Left lung (tissue), 10 donors: Measurements from ENCODE around the gene CYP11A1. TPM values are rescaled to one million over a fixed set of nuclear protein-coding genes. Genes with fewer than 3 reads are reported as not detected.

ENCODE experiments used
- ATAC-seq: fragments of 200-7000 bp; cut with Tn5 transposase; one replicate; pipeline ENCODE4 v1.9.1; 2020; ENCODE audit warnings: moderate library complexity
- DNase-seq, 4 donors: peaks; one replicate each; pipeline ENCODE4 v3.0.0-alpha.2; 2013 to 2020
- H3K27ac ChIP-seq, 2 donors: fragments of 200-600 bp; sonication (generic) in 1 of 2; one replicate each; pipeline versions ENCODE4 v1.5.0 to v1.8.0; 2020 to 2021
- H3K27me3 ChIP-seq, 2 donors: fragments of 200-600 bp; sonication (generic) in 1 of 2; one replicate each; pipeline versions ENCODE4 v1.5.0 to v1.8.0; 2020 to 2021
- H3K36me3 ChIP-seq, 2 donors: fragments of 200-600 bp; sonication (generic) in 1 of 2; one replicate each; pipeline versions ENCODE4 v1.5.0 to v1.8.0; 2020 to 2021
- H3K4me1 ChIP-seq, 2 donors: fragments of 200-600 bp; one replicate each; pipeline ENCODE4 v1.8.0; 2021
- H3K4me3 ChIP-seq, 2 donors: fragments of 200-600 bp; sonication (generic) in 1 of 2; one replicate each; pipeline versions ENCODE4 v1.5.0 to v1.8.0; 2020 to 2021; ENCODE audit warnings: mild to moderate bottlenecking in 1 of 2
- H3K9me3 ChIP-seq, 2 donors: fragments of 200-600 bp; sonication (generic) in 1 of 2; one replicate each; pipeline versions ENCODE4 v1.5.0 to v1.8.0; 2020 to 2021
- CTCF ChIP-seq, 2 donors: fragments of 200-600 bp; sonication (generic) in 1 of 2; IDR thresholded peaks; one replicate each; pipeline versions ENCODE4 v1.5.0 to v1.8.0; 2021; ENCODE audit warnings: antibody characterized with exemption in 2 of 2
- intact Hi-C, 2 donors: fragments of 100-400 bp; cut with DNase I; formaldehyde crosslinking; loops; one replicate each; pipeline versions ENCODE4 v1.11.2 to v1.14.2; 2022
- polyA plus RNA-seq, 6 donors: library from polyadenylated mRNA; unstranded; fragments of 120-200 nt; gene quantifications; one replicate each; pipeline ENCODE4 v1.2.1, GENCODE V29; 2013; ENCODE audit not compliant: insufficient read length in 6 of 6
- total RNA-seq, 2 donors: library from RNA; stranded (reverse); fragmentation: NEBNext Ultra II Directional; extraction: Animal tissue kit (Norgen Biotek cat#: 25700); gene quantifications; one replicate each; pipeline ENCODE4 v1.2.1, GENCODE V29; 2021
- donor health status: DM: no; HTN: yes; CAD: no.
- donor health status: DM: no; HTN: no; CAD: no.

Gene CYP11A1
- total and polyA plus RNA-seq, 8 donors, result 0.34 to 1.3 (median 0.61) TPM

- H3K36me3 ChIP-seq, result no peaks in the 10 kb centered on the region
- DNase-seq (no peak), ATAC-seq (no peak)
- no peaks in the 10 kb centered on the region for H3K9me3 ChIP-seq
- peaks cover 0 to 8% of the 10 kb centered on the region in 2 donors for H3K27me3 ChIP-seq
- peaks cover 5 to 37% of the 10 kb centered on the region in 2 donors for H3K4me1 ChIP-seq
- intact Hi-C loops, result no loop called here
- TF ChIP-seq CTCF (IDR thresholded peaks at IDR 0.05), result no peak
- H3K27ac ChIP-seq, result no peak overlapping the region
- H3K4me3 ChIP-seq, result no peak overlapping the region
Observed at GRCh38 chr15:74400915-74401757, 33.7 kb upstream of the CYP11A1 start.

DNA sequence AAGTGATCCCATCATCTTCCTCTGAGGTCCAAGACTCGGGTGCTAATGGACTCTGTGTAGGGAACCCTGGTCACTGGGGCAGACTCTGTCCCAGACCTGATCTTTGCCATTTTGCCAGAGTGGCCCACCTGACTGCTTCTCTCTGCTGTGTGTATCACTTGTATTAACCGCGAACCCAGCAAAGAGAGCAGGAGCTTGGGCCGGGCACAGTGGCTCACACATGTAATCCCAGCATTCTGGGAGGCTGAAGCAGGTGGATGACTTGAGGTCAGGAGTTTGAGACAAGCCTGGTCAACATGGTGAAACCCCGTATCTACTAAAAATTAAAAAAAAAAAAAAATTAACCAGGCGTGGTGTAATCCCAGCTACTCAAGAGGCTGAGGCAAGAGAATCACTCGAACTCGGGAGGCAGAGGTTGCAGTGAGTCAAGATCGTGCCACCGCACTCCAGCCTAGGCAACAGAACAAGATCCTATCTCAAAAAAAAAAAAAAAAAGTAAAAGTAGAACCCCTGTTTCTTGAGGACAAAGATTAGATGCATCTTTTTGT lies 32.9 kb upstream of the CYP11A1 start:
- DNase-seq (no peak), ATAC-seq (no peak)
- no peaks in the 10 kb centered on the region for H3K36me3 ChIP-seq
- peaks cover 0 to 8% of the 10 kb centered on the region in 2 donors for H3K27me3 ChIP-seq
- no peak overlapping the region for H3K27ac ChIP-seq
- intact Hi-C loops, result no loop called here
- H3K9me3 ChIP-seq, result no peaks in the 10 kb centered on the region
- TF ChIP-seq CTCF (IDR thresholded peaks at IDR 0.05), result no peak
- H3K4me1 ChIP-seq, result peaks cover 5 to 37% of the 10 kb centered on the region in 2 donors
- no peak overlapping the region for H3K4me3 ChIP-seq

GRCh38 chr15:74399511-74400312 lies 32.3 kb upstream of the CYP11A1 start:
- TF ChIP-seq CTCF (IDR thresholded peaks at IDR 0.05), result no peak
- peaks cover 0 to 8% of the 10 kb centered on the region in 2 donors for H3K27me3 ChIP-seq

DNA sequence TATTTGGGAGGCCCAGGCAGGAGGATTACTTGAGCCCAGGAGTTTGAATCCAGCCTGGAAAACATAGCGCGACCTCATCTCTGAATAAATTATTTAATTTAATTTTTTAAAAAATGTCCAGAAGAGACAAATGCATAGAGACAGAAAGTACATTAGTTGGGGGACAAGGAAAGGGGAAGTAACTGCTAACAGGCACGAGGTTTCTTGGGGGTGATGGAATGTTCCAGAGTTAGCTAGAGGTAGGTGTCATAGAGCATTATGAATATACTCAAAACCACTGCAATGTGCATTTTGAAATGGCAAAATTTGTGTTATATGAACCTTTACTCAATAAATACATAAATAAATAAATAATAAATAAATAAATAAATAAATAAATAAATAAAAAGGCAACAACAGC lies 31.7 kb upstream of the CYP11A1 start:
- peaks cover 0 to 8% of the 10 kb centered on the region in 2 donors for H3K27me3 ChIP-seq
- no peaks in the 10 kb centered on the region for H3K36me3 ChIP-seq
- DNase-seq (no peak), ATAC-seq (no peak)
- no peak overlapping the region for H3K4me3 ChIP-seq
- intact Hi-C loops, result no loop called here
- peaks cover 5 to 35% of the 10 kb centered on the region in 2 donors for H3K4me1 ChIP-seq
- TF ChIP-seq CTCF (IDR thresholded peaks at IDR 0.05), result no peak
- H3K27ac ChIP-seq, result no peak overlapping the region
- H3K9me3 ChIP-seq, result no peaks in the 10 kb centered on the region

More at GRCh38 chr15:74399511-74400312, 32.3 kb upstream of the CYP11A1 start:
- peaks cover 5 to 37% of the 10 kb centered on the region in 2 donors for H3K4me1 ChIP-seq
- H3K36me3 ChIP-seq, result no peaks in the 10 kb centered on the region
- ATAC-seq (no peak), DNase-seq (no peak)
- H3K27ac ChIP-seq, result no peak overlapping the region
- no peaks in the 10 kb centered on the region for H3K9me3 ChIP-seq
- intact Hi-C loops, result no loop called here
- H3K4me3 ChIP-seq, result no peak overlapping the region

GRCh38 chr15:74398183-74398582 lies 30.7 kb upstream of the CYP11A1 start:
- intact Hi-C loops, result no loop called here
- Histone ChIP-seq H3K36me3 (no peaks in the 10 kb centered on the region), H3K27ac (no peak overlapping the region), H3K4me1 (peaks cover 5 to 26% of the 10 kb centered on the region in 2 donors), H3K4me3 (no peak overlapping the region), H3K9me3 (no peaks in the 10 kb centered on the region), H3K27me3 (peaks cover 0 to 8% of the 10 kb centered on the region in 2 donors)
- ATAC-seq, result no peak
- no peak for TF ChIP-seq CTCF (IDR thresholded peaks at IDR 0.05)
- no peak for DNase-seq
